GM12878 (cell line): ENCODE data around the gene ANKRD13A. TPM values are rescaled to one million over a fixed set of nuclear protein-coding genes. Genes with fewer than 3 reads are reported as not detected.
A peak's percentile ranks its signal among the peaks of the same experiment; 100 is the strongest.

Source experiments
- ATF2 ChIP-seq: IDR thresholded peaks from 2 replicates; pipeline ENCODE4 v1.6.1; 2012; ENCODE audit warnings: low read length, inconsistent platforms
- CREM ChIP-seq: IDR thresholded peaks from 2 replicates; pipeline ENCODE4 v1.6.1; 2014; ENCODE audit warnings: antibody characterized with exemption, low read depth
- ELK1 ChIP-seq: IDR thresholded peaks from 2 replicates; pipeline ENCODE4 v1.6.1; 2012; ENCODE audit warnings: low read depth, low read length, improper control_type of control experiment
- EP300 ChIP-seq, 2 experiments: fragments of 150-350 bp in 1 of 2; IDR thresholded peaks; 2 replicates each; pipeline ENCODE4 v1.6.1; 2011 to 2012; ENCODE audit warnings: low read depth in 2 of 2, low read length in 2 of 2, borderline replicate concordance in 1 of 2, improper control_type of control experiment in 1 of 2, inconsistent platforms in 1 of 2; ENCODE audit not compliant: control insufficient read depth in 1 of 2
- FOS ChIP-seq: IDR thresholded peaks from 3 replicates; pipeline ENCODE4 v1.6.1; 2011; ENCODE audit warnings: borderline replicate concordance; ENCODE audit not compliant: insufficient read length; ENCODE audit errors: extremely low read depth
- FOXM1 ChIP-seq: IDR thresholded peaks from 2 replicates; pipeline ENCODE4 v1.6.1; 2012; ENCODE audit warnings: low read depth, mild to moderate bottlenecking, inconsistent platforms, low read length, moderate library complexity
- HCFC1 ChIP-seq: fragments of 150-350 bp; IDR thresholded peaks from 2 replicates; pipeline ENCODE4 v1.6.1; 2014; ENCODE audit warnings: low read length
- IKZF1 ChIP-seq: fragments of 450-650 bp; conservative IDR thresholded peaks from 2 replicates; pipeline ENCODE4 v1.6.1; 2017; ENCODE audit warnings: antibody characterized with exemption, mild to moderate bottlenecking
- NFYA ChIP-seq: IDR thresholded peaks from 2 replicates; pipeline ENCODE4 v1.6.1; 2011; ENCODE audit warnings: low read depth, mild to moderate bottlenecking, low read length, improper control_type of control experiment, borderline replicate concordance
- NFYB ChIP-seq: IDR thresholded peaks from 2 replicates; pipeline ENCODE4 v1.6.1; 2011; ENCODE audit warnings: low read depth, mild to moderate bottlenecking, low read length, improper control_type of control experiment, moderate library complexity; ENCODE audit not compliant: insufficient read depth
- SMC3 ChIP-seq: IDR thresholded peaks from 2 replicates; pipeline ENCODE4 v1.6.1; 2011; ENCODE audit warnings: low read length, improper control_type of control experiment, borderline replicate concordance
- STAT1 ChIP-seq: fragments of 450-650 bp; conservative IDR thresholded peaks from 2 replicates; pipeline ENCODE4 v1.6.1; 2014; ENCODE audit warnings: antibody characterized with exemption, mild to moderate bottlenecking
- TCF12 ChIP-seq: IDR thresholded peaks from 2 replicates; pipeline ENCODE4 v1.6.1; 2011; ENCODE audit warnings: low read depth, mild to moderate bottlenecking, low read length
- USF2 ChIP-seq: IDR thresholded peaks from 2 replicates; pipeline ENCODE4 v1.6.1; 2011; ENCODE audit warnings: low read depth, low read length, improper control_type of control experiment, borderline replicate concordance
- WRNIP1 ChIP-seq: IDR thresholded peaks from 2 replicates; pipeline ENCODE4 v1.6.1; 2011; ENCODE audit warnings: low read depth, low read length, improper control_type of control experiment, borderline replicate concordance
- ZNF24 ChIP-seq: fragments of 450-650 bp; IDR thresholded peaks from 2 replicates; pipeline ENCODE4 v1.6.1; 2017; ENCODE audit warnings: antibody characterized with exemption, mild to moderate bottlenecking
- polyA plus RNA-seq, 11 experiments: library from polyadenylated mRNA; depleted of rRNA in 4 of 11; unstranded in 6 of 11; stranded (reverse) in 5 of 11; fragments of >200 nt; fragmentation: Nextera tagmentation in 4 of 11; fragmentation: Illumina TruSeq in 1 of 11; extraction: Ambion mirVana in 4 of 11; extraction: Trizol in 1 of 11; gene quantifications; 1 replicate in 1 of 11; 2 replicates in 10 of 11; pipeline versions ENCODE4 v1.2.1 to v1.2.3, GENCODE V29; 2011 to 2016; ENCODE audit warnings: inconsistent platforms in 2 of 11, missing spikeins in 2 of 11, low read depth in 1 of 11
- total RNA-seq, 4 experiments: library from RNA; depleted of rRNA in 3 of 4; stranded (reverse); fragments of >200 nt in 3 of 4; fragmentation: Illumina TruSeq in 1 of 4; extraction: Trizol in 1 of 4; gene quantifications; 2 replicates each; pipeline versions ENCODE4 v1.2.1 to v1.2.3, GENCODE V29; 2013 to 2021
- TF ChIP-seq, protein P1 (sequence below): fragments of 450-650 bp; formaldehyde crosslinking; IDR thresholded peaks from 2 replicates; pipeline ENCODE4 v1.5.0; 2022; ENCODE audit warnings: mild to moderate bottlenecking, missing genetic modification characterization
- TF ChIP-seq, protein P2 (sequence below): fragments of 450-650 bp; conservative IDR thresholded peaks from 2 replicates; pipeline ENCODE4 v1.6.1; 2017; ENCODE audit warnings: mild to moderate bottlenecking, moderate library complexity
- TF ChIP-seq, protein P3 (sequence below): IDR thresholded peaks from 2 replicates; pipeline ENCODE4 v1.6.1; 2011; ENCODE audit warnings: low read depth, mild to moderate bottlenecking, low read length, moderate library complexity, borderline replicate concordance; ENCODE audit errors: extremely low read depth

Gene ANKRD13A
- total and polyA plus RNA-seq, 10 of the 15 experiments (the other 5 are each of a cell fraction or from before 2014, with no cell fraction given), result 10.2 to 93.4 (median 76.5) TPM

GRCh38 chr12:110010853-110011723 is 11.9 kb downstream of the ANKRD13A start (continued):
- no peak for TF ChIP-seq ELK1
- TF ChIP-seq, protein P1, sequence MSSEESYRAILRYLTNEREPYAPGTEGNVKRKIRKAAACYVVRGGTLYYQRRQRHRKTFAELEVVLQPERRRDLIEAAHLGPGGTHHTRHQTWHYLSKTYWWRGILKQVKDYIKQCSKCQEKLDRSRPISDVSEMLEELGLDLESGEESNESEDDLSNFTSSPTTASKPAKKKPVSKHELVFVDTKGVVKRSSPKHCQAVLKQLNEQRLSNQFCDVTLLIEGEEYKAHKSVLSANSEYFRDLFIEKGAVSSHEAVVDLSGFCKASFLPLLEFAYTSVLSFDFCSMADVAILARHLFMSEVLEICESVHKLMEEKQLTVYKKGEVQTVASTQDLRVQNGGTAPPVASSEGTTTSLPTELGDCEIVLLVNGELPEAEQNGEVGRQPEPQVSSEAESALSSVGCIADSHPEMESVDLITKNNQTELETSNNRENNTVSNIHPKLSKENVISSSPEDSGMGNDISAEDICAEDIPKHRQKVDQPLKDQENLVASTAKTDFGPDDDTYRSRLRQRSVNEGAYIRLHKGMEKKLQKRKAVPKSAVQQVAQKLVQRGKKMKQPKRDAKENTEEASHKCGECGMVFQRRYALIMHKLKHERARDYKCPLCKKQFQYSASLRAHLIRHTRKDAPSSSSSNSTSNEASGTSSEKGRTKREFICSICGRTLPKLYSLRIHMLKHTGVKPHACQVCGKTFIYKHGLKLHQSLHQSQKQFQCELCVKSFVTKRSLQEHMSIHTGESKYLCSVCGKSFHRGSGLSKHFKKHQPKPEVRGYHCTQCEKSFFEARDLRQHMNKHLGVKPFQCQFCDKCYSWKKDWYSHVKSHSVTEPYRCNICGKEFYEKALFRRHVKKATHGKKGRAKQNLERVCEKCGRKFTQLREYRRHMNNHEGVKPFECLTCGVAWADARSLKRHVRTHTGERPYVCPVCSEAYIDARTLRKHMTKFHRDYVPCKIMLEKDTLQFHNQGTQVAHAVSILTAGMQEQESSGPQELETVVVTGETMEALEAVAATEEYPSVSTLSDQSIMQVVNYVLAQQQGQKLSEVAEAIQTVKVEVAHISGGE, result peak; percentile 68
- TF ChIP-seq NFYB, result no peak
- TF ChIP-seq IKZF1, result peak; percentile 43
- no peak for TF ChIP-seq NFYA
- 0 out of 2 replicates have a peak, but pooled peaks have one; percentile 12 for TF ChIP-seq TCF12
- TF ChIP-seq HCFC1, result no peak
- no peak for TF ChIP-seq EP300 (IDR thresholded peaks at IDR 0.05; ENCODE audit: borderline replicate concordance in 1 of 2, control insufficient read depth in 1 of 2, low read depth in 2 of 2, low read length in 2 of 2)
- TF ChIP-seq CREM, result peak; percentile 78; the same call in 1 of the 2 replicates
- TF ChIP-seq USF2, result no peak
- TF ChIP-seq, protein P2, sequence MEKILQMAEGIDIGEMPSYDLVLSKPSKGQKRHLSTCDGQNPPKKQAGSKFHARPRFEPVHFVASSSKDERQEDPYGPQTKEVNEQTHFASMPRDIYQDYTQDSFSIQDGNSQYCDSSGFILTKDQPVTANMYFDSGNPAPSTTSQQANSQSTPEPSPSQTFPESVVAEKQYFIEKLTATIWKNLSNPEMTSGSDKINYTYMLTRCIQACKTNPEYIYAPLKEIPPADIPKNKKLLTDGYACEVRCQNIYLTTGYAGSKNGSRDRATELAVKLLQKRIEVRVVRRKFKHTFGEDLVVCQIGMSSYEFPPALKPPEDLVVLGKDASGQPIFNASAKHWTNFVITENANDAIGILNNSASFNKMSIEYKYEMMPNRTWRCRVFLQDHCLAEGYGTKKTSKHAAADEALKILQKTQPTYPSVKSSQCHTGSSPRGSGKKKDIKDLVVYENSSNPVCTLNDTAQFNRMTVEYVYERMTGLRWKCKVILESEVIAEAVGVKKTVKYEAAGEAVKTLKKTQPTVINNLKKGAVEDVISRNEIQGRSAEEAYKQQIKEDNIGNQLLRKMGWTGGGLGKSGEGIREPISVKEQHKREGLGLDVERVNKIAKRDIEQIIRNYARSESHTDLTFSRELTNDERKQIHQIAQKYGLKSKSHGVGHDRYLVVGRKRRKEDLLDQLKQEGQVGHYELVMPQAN, result no peak
- TF ChIP-seq, protein P3, sequence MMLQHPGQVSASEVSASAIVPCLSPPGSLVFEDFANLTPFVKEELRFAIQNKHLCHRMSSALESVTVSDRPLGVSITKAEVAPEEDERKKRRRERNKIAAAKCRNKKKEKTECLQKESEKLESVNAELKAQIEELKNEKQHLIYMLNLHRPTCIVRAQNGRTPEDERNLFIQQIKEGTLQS, result no peak
- no peak for TF ChIP-seq WRNIP1
- no peak for TF ChIP-seq SMC3
- TF ChIP-seq ZNF24, result no peak
- no peak for TF ChIP-seq FOXM1
- no peak for TF ChIP-seq ATF2
- no peak for TF ChIP-seq FOS
- TF ChIP-seq STAT1, result no peak
